SIG-M5 treated with dmso at 0.1 percent for 504 hours (cell line): Measurements from ENCODE around the gene EFNA5.

Experiments used
- DNase-seq: peaks from one replicate; lab custom pipeline; 2025; ENCODE audit not compliant: unreplicated experiment; lab: John Stamatoyannopoulos, UW

EFNA5 gene

GRCh38 chr5:107646418-107646817 is 24.3 kb downstream of the EFNA5 start:
- DNase-seq: no peak

DNA sequence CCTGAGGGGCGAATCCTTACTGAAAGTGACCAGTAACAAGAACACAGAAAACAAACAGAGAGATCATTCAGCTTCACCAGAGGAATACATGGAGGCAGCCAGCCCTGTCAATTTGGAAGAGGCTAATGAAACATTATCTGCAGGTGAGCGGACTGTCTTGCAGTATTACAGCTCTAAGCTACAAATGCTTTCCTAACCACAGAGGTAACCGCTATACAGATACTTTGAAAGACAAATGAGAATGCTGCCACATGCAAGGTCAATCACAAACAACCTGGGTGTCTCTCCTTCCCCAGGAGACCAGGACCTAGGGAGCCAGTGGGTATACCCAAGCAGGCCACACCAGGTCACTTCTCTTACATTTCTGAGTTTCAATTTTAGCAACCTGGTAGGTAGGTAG is 30.2 kb downstream of the EFNA5 start:
- DNase-seq: no peak

DNA sequence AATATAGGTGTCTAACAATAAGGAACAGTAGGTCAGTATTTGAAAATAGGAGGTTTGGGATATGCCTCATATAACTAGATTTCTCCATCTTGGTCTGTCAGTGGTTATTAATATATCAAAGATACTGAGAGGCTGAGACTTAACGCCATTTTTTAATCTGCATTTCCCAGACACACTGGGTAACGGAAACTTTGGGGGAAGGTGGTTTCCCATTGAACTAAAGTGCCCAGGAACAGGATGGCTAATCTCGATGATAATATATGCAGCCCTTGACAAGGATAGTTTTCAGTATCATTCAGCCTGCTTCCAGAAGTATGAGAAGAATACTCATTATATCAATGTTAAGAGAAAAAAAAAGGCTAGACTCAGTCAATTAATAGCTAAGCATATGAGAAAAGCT is 30.7 kb downstream of the EFNA5 start:
- DNase-seq: no peak

DNA sequence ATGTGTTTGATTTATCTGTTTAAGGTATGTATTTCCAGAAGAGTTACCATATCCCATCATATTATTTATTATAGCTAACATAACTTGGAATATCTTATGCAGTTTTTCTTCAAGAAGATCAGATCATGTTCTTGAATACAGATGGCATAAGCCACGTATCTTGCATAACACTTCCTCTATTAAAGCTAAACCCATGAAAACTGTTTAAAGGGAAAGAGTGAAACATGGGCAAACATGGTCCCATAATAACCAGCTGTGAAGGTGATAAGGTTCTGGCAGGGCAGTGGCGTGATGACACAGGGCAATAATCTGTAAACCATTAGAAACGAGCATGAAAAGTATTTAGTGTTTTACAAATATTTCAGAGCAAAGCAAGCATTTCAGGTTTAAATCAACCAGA is 34.2 kb downstream of the EFNA5 start:
- DNase-seq: no peak

- DNase-seq: no peak
These were observed 34.7 kb downstream of the EFNA5 start for GRCh38 chr5:107636068-107636467.

- no peak for DNase-seq
These were observed 35.5 kb downstream of the EFNA5 start for GRCh38 chr5:107634981-107635848.

- no peak for DNase-seq
These were observed 37.4 kb downstream of the EFNA5 start for GRCh38 chr5:107633171-107633901.

GRCh38 chr5:107631805-107632362 is 38.9 kb downstream of the EFNA5 start:
- no peak for DNase-seq

DNA sequence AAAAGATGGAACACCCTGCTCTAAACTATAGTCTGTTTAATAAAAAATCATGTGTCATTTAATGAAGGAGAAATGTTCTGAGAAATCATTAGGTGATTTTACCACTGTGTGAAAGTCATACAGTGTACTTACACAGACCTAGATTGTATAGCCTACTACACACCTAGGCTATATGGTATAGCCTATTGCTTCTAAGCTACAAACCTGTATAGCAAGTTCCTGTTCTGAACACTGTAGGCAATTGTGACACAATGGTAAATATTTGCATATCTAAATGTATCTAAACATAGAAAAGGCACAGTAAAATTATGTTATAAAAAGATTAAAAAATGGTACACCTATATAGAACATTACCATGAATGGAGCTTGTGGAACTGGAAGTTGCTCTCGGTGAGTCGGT is 40.6 kb downstream of the EFNA5 start:
- peak; percentile 59 for DNase-seq

GRCh38 chr5:107624235-107624634 is 46.5 kb downstream of the EFNA5 start:
- no peak for DNase-seq

- DNase-seq: no peak
These were observed 49.6 kb downstream of the EFNA5 start for GRCh38 chr5:107621089-107621488.

GRCh38 chr5:107619781-107620180 is 51.0 kb downstream of the EFNA5 start:
- DNase-seq: no peak

DNA sequence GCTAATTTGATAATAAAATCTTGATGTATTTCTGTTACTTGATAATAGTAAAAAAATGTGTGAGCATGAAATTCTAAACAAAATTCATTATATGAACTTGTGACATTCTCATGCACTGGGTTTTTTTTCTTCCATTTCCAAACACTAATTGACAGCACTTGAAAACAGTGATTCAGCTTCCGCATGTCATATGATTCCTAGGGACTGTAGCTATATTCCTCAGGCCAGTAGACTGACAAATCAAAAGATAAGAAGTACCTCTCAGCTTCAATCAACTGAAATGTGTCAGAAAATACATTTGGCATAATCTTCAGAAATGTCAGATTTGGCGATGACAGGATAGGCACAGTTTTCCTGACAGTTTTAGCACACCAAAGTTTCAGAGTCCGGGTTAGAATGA is 52.5 kb downstream of the EFNA5 start:
- DNase-seq: no peak

DNA sequence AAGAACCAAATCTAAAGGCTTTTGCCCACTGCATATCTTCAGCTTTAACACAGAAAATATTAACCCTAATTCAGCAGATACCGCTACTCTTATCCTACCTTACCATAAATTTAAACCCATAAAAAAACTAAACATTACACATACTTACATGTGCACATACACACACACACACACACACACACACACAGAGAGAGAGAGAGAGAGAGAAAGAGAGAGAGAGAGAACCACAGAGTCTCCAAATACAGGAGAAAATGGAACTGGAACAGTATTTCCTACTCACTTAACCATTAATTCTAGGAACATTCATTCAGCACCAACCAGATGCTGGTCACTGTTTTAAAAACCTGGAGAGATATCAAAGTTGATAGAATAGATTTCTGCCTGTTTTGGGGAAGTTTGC is 53.7 kb downstream of the EFNA5 start:
- no peak for DNase-seq

DNA sequence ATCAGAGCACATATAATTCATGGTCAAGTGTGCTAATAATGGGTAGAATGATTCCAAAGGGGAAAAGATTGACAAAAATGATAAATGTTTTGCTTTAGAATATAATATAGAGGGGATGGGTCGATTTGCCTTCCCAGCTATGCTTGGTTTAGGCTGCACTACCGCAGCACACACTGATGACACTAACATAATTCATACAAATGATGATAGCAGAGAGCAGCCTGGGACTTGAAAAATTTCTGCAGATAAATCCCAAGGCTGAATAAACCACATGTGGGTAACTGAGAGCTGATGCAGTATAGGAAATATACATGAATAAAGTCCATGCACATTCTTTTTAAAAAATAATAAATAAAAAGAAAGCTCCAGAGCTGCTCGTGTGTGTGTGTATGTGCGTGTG is 54.5 kb downstream of the EFNA5 start:
- no peak for DNase-seq

DNA sequence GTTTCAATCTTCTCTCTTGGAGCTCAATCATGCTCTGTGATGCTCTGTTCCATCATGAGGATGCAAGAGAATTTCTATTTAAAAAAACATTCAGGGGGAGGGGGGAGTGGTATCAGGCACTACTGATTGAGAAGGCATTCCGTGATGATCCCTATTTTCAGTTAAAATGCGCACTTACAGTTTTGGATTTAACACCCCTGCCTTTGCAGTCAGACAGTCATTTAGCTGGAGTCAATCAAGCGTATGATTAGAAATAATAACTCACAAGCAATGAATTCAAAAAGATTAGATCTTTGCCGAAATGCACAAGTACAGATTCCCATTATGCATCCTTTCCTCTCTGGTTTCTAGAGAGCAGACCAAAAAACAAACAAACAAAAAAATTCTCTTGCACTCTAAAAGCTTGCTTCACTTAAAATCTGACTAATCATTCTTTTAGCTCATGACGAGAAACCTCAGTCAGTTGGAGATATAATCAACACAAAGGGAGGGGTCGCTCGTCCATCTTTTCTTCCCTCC is 55.4 kb downstream of the EFNA5 start:
- DNase-seq: no peak

DNA sequence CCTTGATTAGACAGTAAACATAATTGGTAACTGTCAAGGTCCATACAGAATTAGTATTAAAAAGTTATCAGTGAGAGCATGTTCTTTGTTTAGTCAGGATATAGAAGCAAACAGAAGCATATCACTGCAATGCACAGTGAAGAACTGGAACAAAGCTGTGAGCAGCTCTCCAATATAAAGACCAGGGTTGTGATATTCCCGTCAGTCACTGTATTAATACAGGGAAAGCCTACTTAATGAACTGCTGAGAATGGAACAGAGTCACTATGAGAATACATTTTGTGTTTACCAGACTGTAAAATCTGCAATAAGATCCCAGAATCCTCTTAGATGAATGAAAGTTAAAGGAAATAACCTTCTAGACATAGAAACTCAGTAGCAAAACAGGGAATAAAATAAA is 58.2 kb downstream of the EFNA5 start:
- no peak for DNase-seq

DNA sequence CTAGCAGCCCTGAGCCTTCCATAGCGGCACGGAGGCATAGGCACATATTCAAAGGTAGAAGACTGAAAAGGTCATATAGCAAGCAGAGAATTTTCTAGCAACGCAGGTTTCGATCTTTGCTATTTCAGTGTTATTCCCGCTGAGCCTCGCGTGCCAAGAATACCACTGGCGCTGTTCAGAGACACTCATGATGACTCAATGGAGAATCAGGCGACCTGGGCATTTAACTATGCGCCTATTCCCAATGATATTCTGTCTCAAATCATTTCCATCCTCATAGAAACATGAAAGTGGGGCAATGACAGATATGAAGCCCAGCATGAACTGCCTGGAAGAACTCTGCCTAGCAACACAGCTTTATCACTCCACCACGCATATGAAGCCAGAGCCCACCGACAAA is 59.9 kb downstream of the EFNA5 start:
- DNase-seq: no peak

DNA sequence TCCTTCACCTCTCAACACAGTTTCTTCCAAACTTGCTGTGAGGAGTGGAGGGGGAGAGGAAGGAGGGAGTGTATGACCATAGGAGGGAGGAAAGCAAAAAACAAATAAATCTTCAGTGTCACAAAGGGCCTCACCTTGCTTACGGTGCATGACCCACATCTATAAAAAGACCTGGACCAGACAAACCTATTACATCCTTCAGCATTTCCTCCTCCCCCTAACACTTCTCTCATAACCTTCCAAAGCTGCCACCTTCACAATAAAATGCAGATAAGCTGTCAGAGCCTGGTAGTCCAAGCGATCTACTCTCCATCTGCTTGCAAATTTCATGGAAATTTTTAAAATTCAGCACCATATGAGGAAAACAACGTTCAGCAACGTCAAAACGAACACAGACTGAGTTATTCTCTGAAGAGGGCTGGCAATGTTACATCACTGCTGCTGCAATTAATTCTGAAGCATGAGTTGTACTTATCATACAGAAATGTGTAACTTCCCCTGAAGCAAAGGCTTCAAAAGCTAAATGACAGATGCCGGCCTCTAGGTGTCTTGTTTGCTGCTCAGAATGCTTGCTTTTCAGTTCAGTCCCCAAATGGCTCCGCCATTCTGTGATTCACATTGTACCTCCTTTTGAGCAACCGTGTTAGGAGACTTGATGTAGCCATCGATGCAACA is 62.9 kb downstream of the EFNA5 start:
- no peak for DNase-seq

GRCh38 chr5:107607196-107607595 is 63.5 kb downstream of the EFNA5 start:
- DNase-seq: no peak

DNA sequence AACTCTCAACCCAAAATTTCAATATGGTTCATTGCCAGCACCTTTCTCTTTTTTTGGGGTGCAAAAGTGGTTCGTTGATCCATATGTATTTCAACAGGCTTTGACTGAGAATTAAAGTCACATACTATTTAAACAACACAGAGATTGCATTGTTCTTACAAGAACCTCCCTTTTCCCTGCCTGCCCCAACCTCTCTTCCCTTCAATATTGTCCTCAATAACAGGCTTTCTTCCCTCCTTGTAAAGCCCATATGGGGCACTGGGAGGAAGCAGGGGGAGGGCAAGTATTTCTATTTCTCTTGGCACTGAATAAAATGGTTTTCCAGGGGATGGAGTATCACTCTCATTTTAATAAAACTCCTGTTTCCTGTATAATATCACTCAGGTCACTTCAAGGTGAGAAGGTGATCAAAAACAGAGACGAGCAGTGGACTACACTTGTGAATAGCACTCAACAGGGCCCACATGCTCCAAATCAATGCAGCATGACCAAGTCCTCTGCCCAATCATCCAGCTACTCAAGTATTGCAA is 65.1 kb downstream of the EFNA5 start:
- DNase-seq: no peak
